ENCODE results near the gene ESYT2. TPM values are rescaled to one million over a fixed set of nuclear protein-coding genes. Genes with fewer than 3 reads are reported as not detected.
"Not testable (repeated sequence)": the region's sequence is repeated elsewhere in the genome, so short reads cannot be mapped to it uniquely, and the experiment has no call there.

ESYT2 gene
- total and polyA plus RNA-seq, 8 donors = 8.1 to 31.8 (median 27.3) TPM

- H3K9me3 ChIP-seq = no peaks in the 10 kb centered on the region
- FAIRE-seq (no peak), ATAC-seq (no peak), DNase-seq (no peak)
- no peaks in the 10 kb centered on the region for H3K27me3 ChIP-seq
- no peak overlapping the region for H3K27ac ChIP-seq
- 46 to 51% methylated on average over 4 of the region's 4 CpGs for WGBS, 2 donors
- H3K36me3 ChIP-seq = no peaks in the 10 kb centered on the region
- no peak for TF ChIP-seq CTCF (IDR thresholded peaks at IDR 0.05)
- intact Hi-C loops (cut with DNase I) = no loop called here
- H3K4me1 ChIP-seq = no peaks in the 10 kb centered on the region
- no peak overlapping the region for H3K4me3 ChIP-seq
Observed at GRCh38 chr7:158843771-158844170, 14.5 kb upstream of the ESYT2 start.

DNA sequence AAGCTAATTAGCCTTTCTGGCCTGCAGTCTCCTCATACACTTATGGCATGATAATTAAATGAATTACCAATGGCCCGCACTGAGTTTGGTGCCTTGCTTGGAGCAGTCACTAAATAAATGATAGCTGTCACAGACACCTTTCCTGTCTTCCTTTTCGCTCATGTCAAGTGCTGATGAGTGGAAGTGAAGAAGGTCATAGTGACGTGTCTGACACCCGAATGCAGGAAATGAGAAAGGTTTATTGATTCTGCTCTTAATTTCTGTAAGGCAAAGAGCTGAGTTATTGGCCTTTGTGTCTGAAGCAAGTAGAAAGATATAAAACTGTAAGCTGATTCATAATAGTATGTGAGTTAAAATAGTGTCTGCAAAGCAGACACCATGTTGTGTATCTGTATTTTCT, 13.2 kb upstream of the ESYT2 start:
- intact Hi-C loops (cut with DNase I) = no loop called here
- Histone ChIP-seq H3K27ac (no peak overlapping the region), H3K4me3 (no peak overlapping the region), H3K36me3 (no peaks in the 10 kb centered on the region), H3K9me3 (no peaks in the 10 kb centered on the region), H3K4me1 (no peaks in the 10 kb centered on the region), H3K27me3 (no peaks in the 10 kb centered on the region)
- FAIRE-seq = no peak
- no peak for DNase-seq
- no peak for TF ChIP-seq CTCF (IDR thresholded peaks at IDR 0.05)
- no peak for ATAC-seq
- 75 to 84% methylated on average over 4 of the region's 4 CpGs for WGBS, 2 donors

DNA sequence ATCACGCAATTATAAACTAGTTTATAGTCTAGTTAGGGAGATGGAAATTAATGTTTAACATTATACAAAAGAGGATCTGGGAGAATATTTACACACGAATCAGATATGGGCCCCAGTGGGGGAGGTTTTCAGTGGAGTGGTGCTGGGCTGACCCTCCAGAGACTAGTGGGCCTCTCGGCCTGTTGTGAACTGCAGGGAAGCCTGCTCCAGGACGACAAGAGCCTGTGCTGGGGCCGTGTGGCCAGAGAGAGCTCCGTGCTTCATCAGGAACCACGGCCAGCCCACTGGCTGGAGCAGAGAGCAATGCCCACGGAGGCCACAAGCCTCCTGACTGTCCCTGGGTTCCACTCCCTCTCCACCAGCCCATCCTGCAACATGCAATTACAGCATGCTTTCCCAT, 11.3 kb upstream of the ESYT2 start:
- no peak for TF ChIP-seq CTCF (IDR thresholded peaks at IDR 0.05)
- H3K27me3 ChIP-seq = no peaks in the 10 kb centered on the region
- intact Hi-C loops (cut with DNase I) = no loop called here
- no peak overlapping the region for H3K27ac ChIP-seq
- FAIRE-seq = no peak
- no peak overlapping the region for H3K4me3 ChIP-seq
- no peaks in the 10 kb centered on the region for H3K9me3 ChIP-seq
- no peaks in the 10 kb centered on the region for H3K36me3 ChIP-seq
- no peak for DNase-seq
- no peak for ATAC-seq
- WGBS, 2 donors = 48 to 52% methylated on average over 6 to 8 of the region's 8 CpGs
- no peaks in the 10 kb centered on the region for H3K4me1 ChIP-seq

- 89 to 92% methylated on average over 7 of the region's 8 CpGs for WGBS, 2 donors
- H3K36me3 ChIP-seq; H3K4me1 ChIP-seq; H3K9me3 ChIP-seq; ATAC-seq; DNase-seq; H3K27ac ChIP-seq; H3K27me3 ChIP-seq; FAIRE-seq; intact Hi-C loops (cut with DNase I); H3K4me3 ChIP-seq: not testable (repeated sequence)
Observed at GRCh38 chr7:158839177-158839576, 9.9 kb upstream of the ESYT2 start.

- Histone ChIP-seq H3K36me3 (no peaks in the 10 kb centered on the region), H3K9me3 (no peaks in the 10 kb centered on the region), H3K27me3 (no peaks in the 10 kb centered on the region), H3K4me3 (no peak overlapping the region), H3K4me1 (no peaks in the 10 kb centered on the region), H3K27ac (no peak overlapping the region)
- no peak for TF ChIP-seq CTCF (IDR thresholded peaks at IDR 0.05)
- ATAC-seq = no peak
- no peak for DNase-seq
- no peak for FAIRE-seq
- intact Hi-C loops (cut with DNase I) = no loop called here
- 81 to 88% methylated on average over 8 of the region's 8 CpGs for WGBS, 2 donors
Observed at GRCh38 chr7:158837790-158838637, 8.7 kb upstream of the ESYT2 start.

Data from pancreas (tissue), 10 donors.